Trophoblast cell (in vitro differentiated cells and primary cell): ENCODE data around the gene SLC36A2.
A peak's percentile ranks its signal among the peaks of the same experiment; 100 is the strongest.

Experiments
- DNase-seq, 2 donors: peaks; one replicate each; pipeline ENCODE4 v3.0.0-alpha.2; 2016
- H2AFZ ChIP-seq: 2 replicates; pipeline ENCODE4 v1.6.1; 2013; ENCODE audit warnings: low read length, moderate library complexity, mild to moderate bottlenecking; ENCODE audit not compliant: insufficient read depth, poor library complexity
- H2AK5ac ChIP-seq: 2 replicates; pipeline ENCODE4 v1.6.1; 2013; ENCODE audit warnings: mild to moderate bottlenecking, low read length
- H2BK120ac ChIP-seq: 2 replicates; pipeline ENCODE4 v1.6.1; 2013; ENCODE audit warnings: low read length, mild to moderate bottlenecking, moderate library complexity; ENCODE audit not compliant: insufficient read depth, poor library complexity
- H2BK12ac ChIP-seq: 2 replicates; pipeline ENCODE4 v1.6.1; 2013; ENCODE audit warnings: mild to moderate bottlenecking, low read length, moderate library complexity
- H2BK5ac ChIP-seq: 2 replicates; pipeline ENCODE4 v1.6.1; 2013; ENCODE audit warnings: low read length, low read depth, moderate library complexity, mild to moderate bottlenecking; ENCODE audit not compliant: poor library complexity
- H3K14ac ChIP-seq: 2 replicates; pipeline ENCODE4 v1.6.1; 2013; ENCODE audit warnings: mild to moderate bottlenecking, low read length
- H3K18ac ChIP-seq: 2 replicates; pipeline ENCODE4 v1.6.1; 2013; ENCODE audit warnings: mild to moderate bottlenecking, low read length
- H3K23ac ChIP-seq: 2 replicates; pipeline ENCODE4 v1.6.1; 2013; ENCODE audit warnings: low read length
- H3K27ac ChIP-seq: 2 replicates; pipeline ENCODE4 v1.5.1; 2013; ENCODE audit warnings: low read depth, mild to moderate bottlenecking, inconsistent platforms, low read length, moderate library complexity
- H3K27me3 ChIP-seq: 2 replicates; pipeline ENCODE4 v1.6.1; 2013; ENCODE audit warnings: inconsistent platforms, mild to moderate bottlenecking, low read length, moderate library complexity; ENCODE audit not compliant: insufficient read depth
- H3K36me3 ChIP-seq, 2 experiments: 1 replicate in 1 of 2; 2 replicates in 1 of 2; pipeline ENCODE4 v1.6.1; 2013; ENCODE audit warnings: low read length in 2 of 2, mild to moderate bottlenecking in 2 of 2, moderate library complexity in 1 of 2; ENCODE audit not compliant: insufficient read depth in 2 of 2, control insufficient read depth in 1 of 2
- H3K4ac ChIP-seq: 2 replicates; pipeline ENCODE4 v1.6.1; 2013; ENCODE audit warnings: low read depth, mild to moderate bottlenecking, low read length, moderate library complexity
- H3K4me1 ChIP-seq, 2 experiments: 1 replicate in 1 of 2; 2 replicates in 1 of 2; pipeline ENCODE4 v1.6.1; 2013; ENCODE audit warnings: low read length in 2 of 2, mild to moderate bottlenecking in 2 of 2, moderate library complexity in 1 of 2; ENCODE audit not compliant: insufficient read depth in 2 of 2, control insufficient read depth in 1 of 2
- H3K4me2 ChIP-seq: 2 replicates; pipeline ENCODE4 v1.6.1; 2013; ENCODE audit warnings: inconsistent platforms, mild to moderate bottlenecking, low read length, moderate library complexity
- H3K4me3 ChIP-seq: 2 replicates; pipeline ENCODE4 v1.5.1; 2013; ENCODE audit warnings: mild to moderate bottlenecking, low read depth, low read length, inconsistent platforms
- H3K79me1 ChIP-seq: one replicate; pipeline ENCODE4 v1.6.1; 2013; ENCODE audit warnings: low read length
- H3K79me2 ChIP-seq: 2 replicates; pipeline ENCODE4 v1.6.1; 2013; ENCODE audit warnings: low read length, mild to moderate bottlenecking; ENCODE audit not compliant: control insufficient read depth, insufficient read depth, poor library complexity
- H3K9ac ChIP-seq: 2 replicates; pipeline ENCODE4 v1.6.1; 2013; ENCODE audit warnings: mild to moderate bottlenecking, low read length
- H3K9me3 ChIP-seq: 2 replicates; pipeline ENCODE4 v1.6.1; 2013; ENCODE audit warnings: low read depth, mild to moderate bottlenecking, control low read depth, inconsistent platforms, low read length; ENCODE audit not compliant: insufficient read depth
- H4K12ac ChIP-seq: 2 replicates; pipeline ENCODE4 v1.6.1; 2013; ENCODE audit warnings: low read depth, mild to moderate bottlenecking, low read length, moderate library complexity
- H4K8ac ChIP-seq: 2 replicates; pipeline ENCODE4 v1.6.1; 2013; ENCODE audit warnings: low read depth, mild to moderate bottlenecking, low read length, moderate library complexity
- H4K91ac ChIP-seq: one replicate; pipeline ENCODE4 v1.6.1; 2013; ENCODE audit warnings: low read depth, mild to moderate bottlenecking, low read length, moderate library complexity
- whole genome bisulfite sequencing: extraction: QIAGEN DNeasy Blood & Tissue Kit; methylation state at CpG from one replicate; pipeline ENCODE4 v1.1.7; 2013; ENCODE audit warnings: missing lambda C conversion rate; ENCODE audit not compliant: insufficient read length, insufficient coverage; ENCODE audit errors: extremely low coverage; 5-methylcytosine and 5-hydroxymethylcytosine counted together

Gene SLC36A2

GRCh38 chr5:151278845-151279244, 68.5 kb downstream of the SLC36A2 start:
- peaks cover 3% of the 10 kb centered on the region for H3K9me3 ChIP-seq
- no peaks in the 10 kb centered on the region for H3K36me3 ChIP-seq
- no peak overlapping the region for H2AFZ ChIP-seq
- no peak overlapping the region for H4K91ac ChIP-seq
- H2BK12ac ChIP-seq = no peak overlapping the region
- no peak overlapping the region for H4K8ac ChIP-seq
- no peak overlapping the region for H3K4me2 ChIP-seq
- H3K4ac ChIP-seq = no peak overlapping the region
- no peaks in the 10 kb centered on the region for H3K79me2 ChIP-seq
- DNase-seq = peak; percentile 24 to 51
- no CpG with 5 or more reads among the region's 5 CpGs for WGBS
- H3K79me1 ChIP-seq = no peaks in the 10 kb centered on the region
- no peak overlapping the region for H4K12ac ChIP-seq
- H3K9ac ChIP-seq = no peak overlapping the region
- no peaks in the 10 kb centered on the region for H3K27me3 ChIP-seq
- H3K4me1 ChIP-seq = peaks cover 5 to 8% of the 10 kb centered on the region in 2 experiments
- no peak overlapping the region for H3K27ac ChIP-seq
- H3K18ac ChIP-seq = no peak overlapping the region
- no peak overlapping the region for H2BK120ac ChIP-seq
- H3K4me3 ChIP-seq = no peak overlapping the region
- no peak overlapping the region for H2BK5ac ChIP-seq
- no peak overlapping the region for H3K23ac ChIP-seq
- no peak overlapping the region for H3K14ac ChIP-seq
- no peak overlapping the region for H2AK5ac ChIP-seq

GRCh38 chr5:151275803-151276202, 71.6 kb downstream of the SLC36A2 start:
- WGBS = no CpG with 5 or more reads among the region's 2 CpGs

DNA sequence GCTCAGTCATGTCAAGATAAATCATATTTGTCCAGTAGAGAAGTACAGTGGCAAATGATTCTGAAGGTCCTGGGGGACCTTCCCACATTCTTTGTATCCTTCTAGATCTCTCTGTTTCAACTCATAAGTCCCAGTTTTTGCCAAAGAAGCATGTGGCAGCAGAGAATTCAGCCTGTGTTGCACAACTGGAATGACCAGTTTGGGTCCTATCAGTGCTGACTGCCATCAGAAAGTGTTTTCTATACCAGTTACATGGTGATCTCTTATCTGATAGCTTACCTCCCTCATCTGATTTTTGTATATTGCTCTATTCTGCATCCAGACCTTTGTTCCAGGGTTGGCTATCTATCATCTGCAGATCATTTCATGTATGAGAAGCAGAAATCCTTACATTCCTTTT, 72.7 kb downstream of the SLC36A2 start:
- Histone ChIP-seq H4K91ac (no peak overlapping the region), H3K4ac (no peak overlapping the region), H3K4me1 (peaks cover 10% of the 10 kb centered on the region in 2 experiments), H2AFZ (no peak overlapping the region), H3K4me3 (no peak overlapping the region), H2BK120ac (no peak overlapping the region), H3K27ac (peak overlapping the region; percentile 26), H4K12ac (no peak overlapping the region), H3K36me3 (no peaks in the 10 kb centered on the region), H3K14ac (no peak overlapping the region), H3K9me3 (no peaks in the 10 kb centered on the region), H2AK5ac (no peak overlapping the region), H3K79me1 (no peaks in the 10 kb centered on the region), H3K23ac (no peak overlapping the region), H3K27me3 (no peaks in the 10 kb centered on the region), H2BK12ac (no peak overlapping the region), H2BK5ac (no peak overlapping the region), H3K9ac (no peak overlapping the region), H3K4me2 (peak overlapping the region; percentile 44), H4K8ac (no peak overlapping the region), H3K79me2 (no peaks in the 10 kb centered on the region), H3K18ac (no peak overlapping the region)
- peak; percentile 88 to 97 for DNase-seq

More at GRCh38 chr5:151275803-151276202, 71.6 kb downstream of the SLC36A2 start:
- DNase-seq = no peak
- Histone ChIP-seq H4K12ac (no peak overlapping the region), H3K4me2 (no peak overlapping the region), H3K27me3 (no peaks in the 10 kb centered on the region), H3K27ac (no peak overlapping the region), H2BK5ac (no peak overlapping the region), H3K79me1 (no peaks in the 10 kb centered on the region), H3K36me3 (no peaks in the 10 kb centered on the region), H3K9me3 (peaks cover under 1% of the 10 kb centered on the region), H4K8ac (no peak overlapping the region), H3K18ac (no peak overlapping the region), H2AK5ac (no peak overlapping the region), H3K4me3 (no peak overlapping the region), H4K91ac (no peak overlapping the region), H3K79me2 (no peaks in the 10 kb centered on the region), H3K4ac (no peak overlapping the region), H3K4me1 (peaks cover 6% of the 10 kb centered on the region in 2 experiments), H3K23ac (no peak overlapping the region), H2BK12ac (no peak overlapping the region), H3K9ac (no peak overlapping the region), H2BK120ac (no peak overlapping the region), H3K14ac (no peak overlapping the region), H2AFZ (no peak overlapping the region)

- no peak overlapping the region for H2BK120ac ChIP-seq
- no peak overlapping the region for H4K8ac ChIP-seq
- no peak overlapping the region for H4K12ac ChIP-seq
- no peak overlapping the region for H3K9ac ChIP-seq
- no peak overlapping the region for H3K18ac ChIP-seq
- no peak overlapping the region for H3K4me2 ChIP-seq
- DNase-seq = no peak
- H2AFZ ChIP-seq = no peak overlapping the region
- no peak overlapping the region for H2AK5ac ChIP-seq
- H3K27me3 ChIP-seq = no peaks in the 10 kb centered on the region
- peaks cover 19 to 27% of the 10 kb centered on the region in 2 experiments for H3K4me1 ChIP-seq
- no peak overlapping the region for H2BK5ac ChIP-seq
- H3K23ac ChIP-seq = no peak overlapping the region
- no peak overlapping the region for H3K4me3 ChIP-seq
- H3K9me3 ChIP-seq = no peaks in the 10 kb centered on the region
- H3K79me1 ChIP-seq = peaks cover 2% of the 10 kb centered on the region
- H3K79me2 ChIP-seq = no peaks in the 10 kb centered on the region
- H3K36me3 ChIP-seq = peaks cover 3 to 4% of the 10 kb centered on the region in 2 experiments
- H3K14ac ChIP-seq = no peak overlapping the region
- H3K27ac ChIP-seq = no peak overlapping the region
- no peak overlapping the region for H4K91ac ChIP-seq
- no peak overlapping the region for H2BK12ac ChIP-seq
- no peak overlapping the region for H3K4ac ChIP-seq
Measured at GRCh38 chr5:151271336-151271735, 76.0 kb downstream of the SLC36A2 start.
